Muscle of arm (tissue), 12 donors: ENCODE data around the gene ZAR1. TPM values are rescaled to one million over a fixed set of nuclear protein-coding genes. Genes with fewer than 3 reads are reported as not detected.

ENCODE experiments used
- DNase-seq: peaks from one replicate; pipeline ENCODE4 v3.0.0-alpha.2; 2013
- polyA plus RNA-seq, 12 donors: library from polyadenylated mRNA; unstranded; fragments of 120-200 nt; gene quantifications; one replicate each; pipeline ENCODE4 v1.2.1, GENCODE V29; 2013; ENCODE audit not compliant: insufficient read length in 12 of 12

Gene ZAR1
- polyA plus RNA-seq, 12 donors: not detected

DNA sequence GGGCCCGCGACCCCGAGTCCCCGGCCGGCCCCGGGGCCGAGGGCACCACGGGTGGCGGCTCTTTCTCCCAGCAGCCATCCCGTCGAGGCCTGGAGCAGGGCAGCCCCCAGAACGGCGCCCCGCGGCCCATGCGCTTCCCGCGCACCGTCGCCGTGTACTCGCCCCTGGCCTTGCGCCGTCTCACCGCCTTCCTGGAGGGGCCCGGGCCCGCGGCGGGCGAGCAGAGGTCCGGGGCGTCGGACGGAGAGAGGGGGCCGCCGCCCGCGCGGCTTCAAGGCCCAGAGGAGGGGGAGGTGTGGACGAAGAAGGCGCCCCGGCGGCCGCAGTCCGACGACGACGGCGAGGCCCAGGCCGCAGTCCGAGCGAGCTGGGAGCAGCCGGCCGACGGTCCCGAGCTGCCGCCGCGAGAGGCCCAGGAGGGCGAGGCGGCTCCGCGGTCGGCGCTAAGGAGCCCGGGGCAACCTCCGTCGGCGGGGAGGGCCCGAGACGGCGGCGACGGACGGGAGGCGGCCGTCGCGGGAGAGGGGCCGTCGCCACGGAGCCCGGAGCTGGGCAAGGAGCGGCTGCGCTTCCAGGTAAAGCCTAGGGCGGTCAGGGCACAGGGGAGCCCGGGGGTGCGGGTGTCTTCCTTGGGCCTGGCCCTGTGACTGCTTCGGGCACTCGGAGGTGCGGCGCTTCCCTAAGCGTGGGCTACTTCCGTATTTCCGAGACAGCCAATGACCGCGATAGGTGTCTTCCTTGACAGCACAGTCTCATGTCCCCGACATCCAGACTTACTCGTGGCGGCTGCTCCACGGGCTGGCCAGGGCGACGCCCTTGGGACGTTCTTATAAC lies 845 bp downstream of the ZAR1 start:
- no peak for DNase-seq

DNA sequence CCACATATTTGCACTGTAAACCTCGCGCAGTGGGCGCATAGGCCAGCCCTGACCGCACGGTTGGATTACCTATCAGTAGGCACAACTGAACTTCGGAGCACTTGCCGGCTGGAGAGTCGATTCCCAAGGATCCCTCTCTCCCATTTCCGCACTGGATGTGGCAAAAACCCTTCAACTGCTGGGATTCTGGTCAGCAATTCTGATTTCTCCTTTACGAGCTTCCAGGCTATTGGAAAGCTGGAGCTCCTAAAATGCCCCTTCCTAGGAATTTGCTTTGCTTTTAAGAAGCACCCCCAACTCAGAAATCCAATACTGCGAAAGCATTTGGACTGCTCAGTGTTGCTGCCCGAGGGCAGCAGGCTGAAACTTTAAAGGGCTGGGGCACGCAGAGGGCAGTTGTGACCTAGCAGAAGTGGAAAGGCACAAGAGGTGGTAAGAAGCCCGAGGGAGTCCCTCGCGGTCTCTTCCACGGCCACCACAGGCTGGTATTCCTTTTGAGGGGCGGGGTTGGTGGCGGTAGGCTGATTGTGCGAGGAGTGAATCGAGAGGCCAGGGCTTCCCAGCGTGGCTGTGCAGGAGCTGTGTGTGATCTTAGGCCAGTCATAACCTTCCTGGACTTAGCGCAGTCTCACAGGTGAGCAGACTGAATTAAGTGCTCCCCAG lies 1.6 kb downstream of the ZAR1 start:
- no peak for DNase-seq

DNA sequence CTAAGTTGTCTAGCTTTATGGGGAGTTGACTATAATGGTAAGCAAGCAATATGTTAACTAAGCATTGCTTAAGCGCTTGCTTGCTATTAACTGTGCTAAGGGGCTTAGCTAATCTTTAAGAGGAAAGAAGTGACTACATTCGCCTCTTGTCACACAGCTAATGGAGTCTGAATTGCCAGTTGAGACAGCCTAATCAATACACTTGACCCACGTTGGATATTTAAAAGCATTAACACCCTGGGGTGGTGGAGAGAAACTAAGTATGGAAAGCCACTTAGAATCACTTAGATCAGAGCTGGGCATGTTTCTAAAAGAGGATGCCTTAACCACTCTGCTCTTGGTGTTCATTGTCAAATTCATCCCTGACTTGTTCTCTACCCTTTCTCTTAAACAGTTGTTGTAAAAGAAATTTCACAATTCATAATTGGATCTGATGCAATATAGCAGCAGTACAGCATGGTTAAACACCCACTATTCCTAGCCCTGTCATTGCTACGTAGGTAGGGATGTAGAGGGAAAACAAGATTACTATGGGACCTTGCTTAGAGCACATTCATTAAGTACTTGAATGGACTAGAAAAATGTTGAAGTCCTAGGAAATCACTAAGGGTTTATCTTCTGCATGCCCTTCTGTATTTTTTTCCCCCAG lies 3.5 kb downstream of the ZAR1 start:
- DNase-seq: no peak

DNA sequence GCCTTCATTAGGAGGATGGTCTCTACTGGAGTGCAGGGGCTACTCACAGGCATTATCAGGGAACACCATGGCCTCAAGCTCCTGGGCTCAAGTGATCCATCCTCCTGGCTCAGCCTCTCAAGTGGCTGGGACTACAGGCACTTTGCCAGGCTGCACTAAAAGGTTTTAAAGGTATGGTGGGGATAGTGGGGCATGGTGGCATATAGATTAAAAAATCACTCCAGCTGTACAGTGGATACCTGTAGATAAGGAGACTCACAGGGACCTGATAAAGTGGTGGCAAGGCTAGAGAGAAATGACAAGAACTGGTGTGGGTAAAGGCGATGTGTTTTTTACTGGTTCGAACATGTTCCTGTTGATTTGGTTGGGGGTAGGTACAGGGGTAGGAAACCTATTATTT lies 5.9 kb downstream of the ZAR1 start:
- no peak for DNase-seq

DNA sequence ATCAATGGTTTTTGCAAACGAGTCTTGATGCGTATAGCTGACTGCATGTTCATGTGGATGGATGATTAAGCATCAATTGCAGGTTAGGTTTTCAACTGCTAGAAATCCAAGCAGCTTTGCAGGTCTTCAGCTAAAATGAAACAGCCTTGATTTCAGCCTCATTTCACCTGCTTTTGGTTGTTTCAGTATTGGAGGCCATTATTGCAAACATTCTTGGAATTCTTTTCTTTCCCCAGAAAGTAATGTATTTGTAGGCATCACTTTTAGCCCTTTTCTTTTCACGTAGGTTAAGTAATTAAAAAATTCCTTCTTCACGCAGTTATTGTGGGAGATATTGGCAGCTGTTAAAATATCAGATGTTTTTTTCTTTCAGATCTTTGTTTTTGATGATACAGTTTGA lies 8.8 kb downstream of the ZAR1 start:
- DNase-seq: no peak

DNA sequence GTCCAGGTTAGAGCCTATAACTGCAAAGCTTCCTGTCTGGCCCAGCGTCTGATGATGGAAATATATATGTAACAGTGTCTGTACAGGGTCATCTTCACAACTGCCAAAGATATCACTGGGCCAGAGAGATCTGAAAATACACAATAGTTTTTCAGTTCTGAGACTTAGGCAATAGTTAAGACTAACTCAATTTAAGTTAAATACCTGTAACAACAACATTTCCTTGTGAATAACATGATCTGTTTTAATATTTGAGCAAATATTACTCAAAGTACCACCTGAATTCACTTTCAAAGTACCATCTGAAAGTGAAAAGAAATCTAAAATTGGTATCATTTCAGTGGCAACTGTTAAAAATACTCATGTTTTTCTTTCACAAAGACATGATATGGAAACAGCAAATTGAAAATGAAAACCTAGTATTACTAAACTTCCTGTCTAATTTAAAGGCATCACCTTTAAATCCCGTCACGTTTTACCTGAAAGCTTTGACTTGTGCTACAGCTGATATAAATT lies 9.6 kb downstream of the ZAR1 start:
- no peak for DNase-seq

DNA sequence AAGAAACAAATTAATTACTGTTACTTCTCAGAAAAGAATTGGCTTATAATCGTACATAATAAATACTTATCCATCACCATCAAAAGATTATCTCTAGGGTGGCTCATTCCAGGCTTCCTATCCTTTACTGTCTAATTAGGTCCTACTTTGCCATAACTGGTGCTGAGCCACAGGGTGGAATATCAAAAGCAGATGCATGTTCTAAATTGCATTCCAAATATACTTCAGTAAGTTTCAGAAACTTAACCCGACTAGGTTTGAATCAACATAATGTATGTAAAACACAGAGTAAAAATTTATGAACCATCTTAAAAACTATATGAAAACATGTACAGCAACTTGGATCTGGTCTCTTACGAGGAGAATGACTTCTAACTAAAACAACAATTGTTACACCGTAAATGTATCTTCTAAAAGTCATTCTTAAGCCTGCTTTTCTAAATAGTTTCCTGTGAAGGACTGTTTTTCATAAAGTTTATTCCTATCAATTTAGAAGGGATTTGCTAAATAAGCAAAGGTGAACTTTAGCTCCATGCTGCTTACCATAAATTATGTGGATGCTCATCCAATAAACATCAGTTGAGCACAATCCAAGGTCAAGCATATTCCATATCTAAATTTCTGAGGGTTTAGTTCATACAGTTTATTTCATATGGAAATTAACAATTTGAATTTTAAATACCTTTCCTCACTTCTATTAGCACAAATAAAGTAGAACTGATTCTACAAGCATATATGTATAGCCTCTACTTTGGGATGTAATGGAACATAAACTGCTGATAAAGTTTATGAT lies 13.4 kb downstream of the ZAR1 start:
- no peak for DNase-seq

DNA sequence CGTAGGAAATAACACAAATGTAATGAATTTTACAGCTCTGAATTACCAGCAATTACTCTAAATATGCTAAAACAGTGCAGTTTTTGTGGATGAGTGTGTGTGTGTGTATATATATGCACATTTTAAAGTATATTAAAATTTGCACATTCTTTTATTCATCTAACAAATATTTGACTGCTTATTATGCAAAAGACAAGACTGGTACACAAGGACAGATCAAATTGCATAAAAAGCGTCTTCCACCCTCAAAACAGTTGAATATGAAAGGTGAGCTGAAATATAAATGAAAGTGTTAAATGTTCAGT lies 13.9 kb downstream of the ZAR1 start:
- DNase-seq: no peak

DNA sequence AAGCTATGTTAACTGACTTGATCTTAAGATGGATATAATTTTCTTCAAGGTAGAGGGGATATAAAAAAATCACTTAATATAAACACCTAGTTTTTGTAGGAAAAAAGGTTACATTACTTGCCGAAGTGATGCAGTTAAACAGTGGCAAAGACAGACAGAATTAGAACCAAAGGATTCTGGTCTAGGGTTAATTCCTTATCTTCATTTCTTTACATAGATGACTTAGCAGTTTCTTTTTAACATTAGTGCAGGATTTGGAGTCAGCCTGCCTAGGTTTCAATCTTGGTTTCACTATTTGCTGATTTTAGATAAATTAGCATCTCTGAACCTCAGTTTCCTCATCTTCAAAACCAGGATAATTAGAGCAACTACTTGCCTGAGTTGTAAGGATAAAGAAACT lies 14.3 kb downstream of the ZAR1 start:
- no peak for DNase-seq

DNA sequence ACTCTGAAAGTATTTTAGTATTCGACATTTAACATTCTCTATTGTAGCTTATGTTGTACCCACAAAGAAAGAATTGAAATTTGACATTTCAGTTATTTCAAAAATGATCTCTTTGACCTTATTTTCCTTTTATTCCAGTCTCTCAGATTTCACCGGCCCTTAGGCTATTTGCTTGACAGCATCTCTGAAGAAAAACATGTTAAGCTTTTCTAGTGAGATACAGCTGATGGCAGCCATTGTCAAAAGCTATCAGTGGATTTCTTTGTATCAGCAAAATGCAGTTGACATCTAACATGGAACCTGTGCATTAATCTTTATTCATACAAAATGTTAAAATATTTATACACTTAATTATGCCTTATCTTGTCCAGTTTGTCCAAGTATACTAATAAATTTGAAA lies 16.7 kb downstream of the ZAR1 start:
- no peak for DNase-seq

DNA sequence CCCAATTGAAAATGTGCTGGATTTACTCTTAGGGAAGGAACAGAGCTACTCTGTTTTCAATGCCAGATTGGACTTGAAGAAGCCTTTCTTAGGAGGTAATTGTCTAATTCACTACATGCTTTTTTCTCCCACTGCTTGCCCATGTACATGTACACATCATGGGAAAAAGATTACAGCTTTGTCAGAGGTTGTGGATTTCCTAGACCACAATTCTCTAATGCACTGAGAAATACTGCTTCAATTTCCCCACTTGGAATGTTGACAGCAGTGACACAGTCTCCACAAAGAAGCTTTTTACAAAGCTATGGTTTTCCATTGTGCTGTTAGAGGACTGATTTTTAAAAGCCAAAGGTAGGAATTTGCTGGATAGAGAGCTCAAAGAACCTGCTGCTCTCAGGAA lies 19.5 kb downstream of the ZAR1 start:
- DNase-seq: no peak

DNA sequence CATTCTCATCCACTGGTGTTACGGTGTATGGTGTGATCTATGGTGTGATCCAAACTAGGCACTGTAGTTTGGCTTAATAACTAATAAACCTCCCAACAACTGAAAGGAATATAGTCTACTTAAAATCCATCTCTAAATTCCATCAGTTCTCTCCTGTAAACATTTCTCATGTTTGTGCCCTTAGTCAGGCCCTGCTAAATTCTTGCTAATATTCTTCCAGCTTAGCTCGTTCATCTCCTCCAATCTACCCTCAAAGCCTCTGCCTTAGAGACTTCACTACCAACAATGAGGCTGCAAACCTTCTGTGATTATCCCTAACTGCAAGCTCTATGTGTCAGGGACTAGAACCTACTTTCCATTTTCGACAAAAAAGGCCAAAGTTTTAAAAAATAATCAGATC lies 28.1 kb downstream of the ZAR1 start:
- no peak for DNase-seq

DNA sequence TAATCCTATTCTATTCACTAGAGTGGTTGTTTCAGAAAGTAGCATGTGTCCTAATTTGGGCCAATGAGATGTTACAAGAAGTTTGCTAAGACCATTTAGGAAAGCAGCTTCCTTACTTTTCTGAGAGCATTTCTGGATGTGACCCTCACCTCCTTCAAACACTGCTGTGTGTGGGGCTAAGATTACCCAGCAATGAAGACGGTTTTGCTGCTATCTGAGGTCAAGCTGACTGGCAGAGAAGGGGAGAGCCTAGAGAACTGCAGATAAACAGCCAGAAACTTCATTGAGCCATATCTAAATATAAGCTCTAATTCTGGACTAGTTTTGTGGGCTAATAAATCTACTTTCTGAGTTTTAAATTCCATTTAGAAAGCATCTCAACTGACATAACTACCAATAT lies 36.4 kb downstream of the ZAR1 start:
- DNase-seq: no peak

DNA sequence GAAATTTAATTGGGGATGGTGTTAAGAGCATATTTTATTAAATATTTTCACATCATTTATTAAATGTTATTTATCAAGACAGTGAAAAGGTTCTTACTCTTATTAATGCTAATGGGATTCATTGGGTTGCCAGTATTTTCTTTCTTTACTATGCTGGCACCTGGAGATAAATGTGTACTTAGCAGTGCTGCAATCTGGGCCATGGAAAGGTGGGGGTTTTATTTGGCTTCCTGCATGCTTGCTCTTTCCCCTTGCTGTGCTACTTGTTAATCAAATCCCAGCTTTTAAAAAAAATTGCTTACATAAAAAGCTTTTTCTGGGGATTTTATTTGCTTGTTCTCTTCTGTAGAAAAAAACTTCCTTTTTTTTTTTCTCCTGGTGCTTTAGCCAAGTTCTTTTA lies 48.3 kb downstream of the ZAR1 start:
- DNase-seq: no peak

DNA sequence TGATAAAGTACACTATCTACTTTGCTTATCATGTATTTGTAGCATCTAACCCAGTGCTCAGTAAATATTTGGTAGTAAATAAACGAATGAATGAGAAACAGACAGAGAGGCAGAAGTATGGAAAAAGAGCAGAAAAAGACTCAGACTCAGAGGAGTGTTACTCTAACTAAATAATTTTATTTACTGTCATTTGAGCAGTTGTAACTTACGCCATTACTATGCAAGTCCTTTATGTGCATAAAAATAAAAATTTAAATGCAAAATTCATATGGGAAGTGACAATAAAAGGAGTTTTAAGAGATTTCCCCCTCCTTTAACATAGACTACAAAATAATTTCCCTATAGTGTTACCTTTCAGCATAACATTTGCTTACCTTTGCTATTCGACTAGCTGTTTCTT lies 49.5 kb downstream of the ZAR1 start:
- DNase-seq: no peak

DNA sequence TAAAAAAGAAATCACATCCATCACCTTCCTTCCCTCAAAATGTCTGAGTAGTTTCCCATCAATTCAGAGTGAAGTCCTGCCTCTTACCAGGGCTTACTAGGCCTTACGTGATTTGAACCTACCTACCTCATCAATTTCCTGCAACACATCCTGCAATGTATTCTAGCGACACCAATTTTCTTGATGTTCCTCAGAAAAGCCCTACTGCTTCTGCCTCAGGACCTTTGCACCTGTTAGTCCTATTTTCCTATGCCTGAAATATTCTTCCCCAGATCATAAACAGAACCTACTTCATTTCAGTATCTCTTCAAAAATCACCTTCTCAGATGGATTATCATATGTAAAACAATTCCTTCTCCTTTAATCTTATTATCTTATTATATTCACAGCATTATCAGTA lies 52.8 kb downstream of the ZAR1 start:
- DNase-seq: no peak

DNA sequence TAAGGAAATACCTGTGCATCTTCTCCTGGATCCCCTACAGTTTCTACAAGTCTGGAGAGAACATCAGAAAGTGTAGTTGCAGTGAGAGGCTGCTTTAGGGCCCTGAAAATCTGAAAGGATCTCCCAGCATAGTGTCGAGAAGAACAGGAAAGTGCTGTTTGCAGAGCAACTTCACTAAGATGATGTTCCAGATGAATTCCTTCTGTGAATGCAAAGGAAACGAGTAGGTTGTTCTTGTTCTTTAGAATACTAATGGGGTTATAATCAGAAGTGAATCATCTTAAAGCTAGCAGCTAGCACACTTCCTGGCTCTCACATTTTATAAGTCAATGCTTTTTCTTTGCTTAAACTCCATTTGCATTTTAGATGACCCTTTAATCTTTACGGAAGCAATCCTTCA lies 53.7 kb downstream of the ZAR1 start:
- DNase-seq: no peak

Other genes with a start within 250 kb of the ZAR1 start
- 1 to 10 TPM in 5 of 12 donors, under 1 TPM in 5, not detected in 2; 0.49 to 3.3 (median 1.0) TPM for gene TEC, start 220.4 kb upstream of the ZAR1 start, polyA plus RNA-seq
- gene SLAIN2, start 148.7 kb upstream of the ZAR1 start, polyA plus RNA-seq: 100 to 1,000 TPM in 2 of 12 donors, 10 to 100 TPM in 9, not detected in 1; 55.7 to 115 (median 65.8) TPM
- gene SLC10A4, start 6.9 kb upstream of the ZAR1 start, polyA plus RNA-seq: 1 to 10 TPM in 1 of 12 donors, under 1 TPM in 9, not detected in 2; 0.18 to 1.1 (median 0.65) TPM